OCI-LY1 (cell line): ENCODE data around the gene FAM53A.

Experiments used
- EZH2 ChIP-seq: fragments of 200-600 bp; sonication (generic), shearing (Covaris generic); IDR thresholded peaks from 2 replicates; pipeline ENCODE4 v1.8.0; 2017; ENCODE audit warnings: borderline replicate concordance, mixed run types, mild to moderate bottlenecking, antibody characterized with exemption, low read length, moderate library complexity, mixed read lengths
- TF ChIP-seq, protein P1 (sequence below): fragments of 200-600 bp; sonication (generic), shearing (Covaris generic); IDR thresholded peaks from 2 replicates; pipeline ENCODE4 v1.5.1; 2017; ENCODE audit warnings: mild to moderate bottlenecking, antibody characterized with exemption, low read length, moderate library complexity, mixed read lengths

DNA sequence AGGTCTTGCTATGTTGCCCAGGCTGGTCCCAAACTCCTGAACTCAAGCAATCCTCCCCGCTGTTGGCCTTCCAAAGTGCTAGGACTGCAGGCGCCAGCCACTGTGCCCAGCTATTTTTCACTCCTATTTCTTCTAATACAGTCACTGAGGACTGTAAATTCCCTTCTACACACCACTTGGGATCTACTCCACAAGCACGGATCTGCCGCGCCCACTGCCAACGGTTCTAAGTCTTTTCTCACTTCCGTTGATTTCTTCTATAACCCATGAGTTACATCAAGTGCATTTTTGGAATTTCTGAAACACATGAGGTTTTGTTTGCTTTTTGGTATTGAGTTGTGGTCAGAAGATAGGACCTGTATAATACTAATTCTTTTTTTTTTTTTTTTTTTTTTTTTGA lies 48.6 kb downstream of the FAM53A start:
- TF ChIP-seq, protein P1, sequence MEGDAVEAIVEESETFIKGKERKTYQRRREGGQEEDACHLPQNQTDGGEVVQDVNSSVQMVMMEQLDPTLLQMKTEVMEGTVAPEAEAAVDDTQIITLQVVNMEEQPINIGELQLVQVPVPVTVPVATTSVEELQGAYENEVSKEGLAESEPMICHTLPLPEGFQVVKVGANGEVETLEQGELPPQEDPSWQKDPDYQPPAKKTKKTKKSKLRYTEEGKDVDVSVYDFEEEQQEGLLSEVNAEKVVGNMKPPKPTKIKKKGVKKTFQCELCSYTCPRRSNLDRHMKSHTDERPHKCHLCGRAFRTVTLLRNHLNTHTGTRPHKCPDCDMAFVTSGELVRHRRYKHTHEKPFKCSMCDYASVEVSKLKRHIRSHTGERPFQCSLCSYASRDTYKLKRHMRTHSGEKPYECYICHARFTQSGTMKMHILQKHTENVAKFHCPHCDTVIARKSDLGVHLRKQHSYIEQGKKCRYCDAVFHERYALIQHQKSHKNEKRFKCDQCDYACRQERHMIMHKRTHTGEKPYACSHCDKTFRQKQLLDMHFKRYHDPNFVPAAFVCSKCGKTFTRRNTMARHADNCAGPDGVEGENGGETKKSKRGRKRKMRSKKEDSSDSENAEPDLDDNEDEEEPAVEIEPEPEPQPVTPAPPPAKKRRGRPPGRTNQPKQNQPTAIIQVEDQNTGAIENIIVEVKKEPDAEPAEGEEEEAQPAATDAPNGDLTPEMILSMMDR: no peak
- TF ChIP-seq EZH2: no peak
